Measurements from ENCODE around the gene HTT. TPM values are rescaled to one million over a fixed set of nuclear protein-coding genes. Genes with fewer than 3 reads are reported as not detected.

Gene HTT
- total RNA-seq, 1 donor from 2014 or later = 20.0 TPM

DNA sequence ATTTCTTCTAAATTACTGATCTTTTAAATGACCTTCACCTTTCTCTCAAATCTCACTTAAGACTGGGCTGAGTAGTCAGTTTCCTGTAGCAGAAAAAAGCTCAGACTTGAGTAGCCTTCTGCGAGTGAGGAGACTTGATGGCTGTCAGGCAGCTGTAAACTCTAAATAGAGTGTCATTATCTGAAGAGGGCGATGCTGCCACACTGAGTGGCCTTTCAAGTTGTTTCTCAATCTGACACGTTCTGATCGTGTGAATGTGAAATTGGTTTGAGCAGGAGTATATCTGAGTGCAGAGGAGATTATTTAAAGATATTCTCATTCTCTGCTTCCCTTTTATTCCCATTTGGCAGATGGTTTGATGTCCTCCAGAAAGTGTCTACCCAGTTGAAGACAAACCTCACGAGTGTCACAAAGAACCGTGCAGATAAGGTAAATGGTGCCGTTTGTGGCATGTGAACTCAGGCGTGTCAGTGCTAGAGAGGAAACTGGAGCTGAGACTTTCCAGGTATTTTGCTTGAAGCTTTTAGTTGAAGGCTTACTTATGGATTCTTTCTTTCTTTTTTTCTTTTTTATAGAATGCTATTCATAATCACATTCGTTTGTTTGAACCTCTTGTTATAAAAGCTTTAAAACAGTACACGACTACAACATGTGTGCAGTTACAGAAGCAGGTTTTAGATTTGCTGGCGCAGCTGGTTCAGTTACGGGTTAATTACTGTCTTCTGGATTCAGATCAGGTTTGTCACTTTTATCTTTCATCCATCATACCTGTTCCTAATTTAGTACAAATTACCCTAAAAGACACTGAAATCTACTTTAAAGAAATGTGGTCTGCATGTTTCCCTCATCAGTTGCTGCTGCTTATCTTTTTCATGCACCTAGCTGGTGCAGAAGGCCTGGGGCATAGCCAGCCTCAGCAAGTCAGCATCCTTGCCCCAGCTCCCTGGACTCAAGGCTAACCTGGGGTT lies 100.2 kb downstream of the HTT start:
- H3K4me1 ChIP-seq = peaks cover 7% of the 10 kb centered on the region
- H3K9me3 ChIP-seq (replicated peaks) = no peaks in the 10 kb centered on the region
- peaks cover 75% of the 10 kb centered on the region for H3K36me3 ChIP-seq
- H3K4me3 ChIP-seq = no peak overlapping the region
- TF ChIP-seq, protein P1, sequence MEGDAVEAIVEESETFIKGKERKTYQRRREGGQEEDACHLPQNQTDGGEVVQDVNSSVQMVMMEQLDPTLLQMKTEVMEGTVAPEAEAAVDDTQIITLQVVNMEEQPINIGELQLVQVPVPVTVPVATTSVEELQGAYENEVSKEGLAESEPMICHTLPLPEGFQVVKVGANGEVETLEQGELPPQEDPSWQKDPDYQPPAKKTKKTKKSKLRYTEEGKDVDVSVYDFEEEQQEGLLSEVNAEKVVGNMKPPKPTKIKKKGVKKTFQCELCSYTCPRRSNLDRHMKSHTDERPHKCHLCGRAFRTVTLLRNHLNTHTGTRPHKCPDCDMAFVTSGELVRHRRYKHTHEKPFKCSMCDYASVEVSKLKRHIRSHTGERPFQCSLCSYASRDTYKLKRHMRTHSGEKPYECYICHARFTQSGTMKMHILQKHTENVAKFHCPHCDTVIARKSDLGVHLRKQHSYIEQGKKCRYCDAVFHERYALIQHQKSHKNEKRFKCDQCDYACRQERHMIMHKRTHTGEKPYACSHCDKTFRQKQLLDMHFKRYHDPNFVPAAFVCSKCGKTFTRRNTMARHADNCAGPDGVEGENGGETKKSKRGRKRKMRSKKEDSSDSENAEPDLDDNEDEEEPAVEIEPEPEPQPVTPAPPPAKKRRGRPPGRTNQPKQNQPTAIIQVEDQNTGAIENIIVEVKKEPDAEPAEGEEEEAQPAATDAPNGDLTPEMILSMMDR (IDR thresholded peaks at IDR 0.05; ENCODE audit: borderline replicate concordance) = no peak
- DNase-seq = no peak
- intact Hi-C loops (cut with micrococcal nuclease) = no loop called here
- no peak overlapping the region for H3K27ac ChIP-seq (replicated peaks)
- no peaks in the 10 kb centered on the region for H3K27me3 ChIP-seq (ENCODE audit: low read depth)

DNA sequence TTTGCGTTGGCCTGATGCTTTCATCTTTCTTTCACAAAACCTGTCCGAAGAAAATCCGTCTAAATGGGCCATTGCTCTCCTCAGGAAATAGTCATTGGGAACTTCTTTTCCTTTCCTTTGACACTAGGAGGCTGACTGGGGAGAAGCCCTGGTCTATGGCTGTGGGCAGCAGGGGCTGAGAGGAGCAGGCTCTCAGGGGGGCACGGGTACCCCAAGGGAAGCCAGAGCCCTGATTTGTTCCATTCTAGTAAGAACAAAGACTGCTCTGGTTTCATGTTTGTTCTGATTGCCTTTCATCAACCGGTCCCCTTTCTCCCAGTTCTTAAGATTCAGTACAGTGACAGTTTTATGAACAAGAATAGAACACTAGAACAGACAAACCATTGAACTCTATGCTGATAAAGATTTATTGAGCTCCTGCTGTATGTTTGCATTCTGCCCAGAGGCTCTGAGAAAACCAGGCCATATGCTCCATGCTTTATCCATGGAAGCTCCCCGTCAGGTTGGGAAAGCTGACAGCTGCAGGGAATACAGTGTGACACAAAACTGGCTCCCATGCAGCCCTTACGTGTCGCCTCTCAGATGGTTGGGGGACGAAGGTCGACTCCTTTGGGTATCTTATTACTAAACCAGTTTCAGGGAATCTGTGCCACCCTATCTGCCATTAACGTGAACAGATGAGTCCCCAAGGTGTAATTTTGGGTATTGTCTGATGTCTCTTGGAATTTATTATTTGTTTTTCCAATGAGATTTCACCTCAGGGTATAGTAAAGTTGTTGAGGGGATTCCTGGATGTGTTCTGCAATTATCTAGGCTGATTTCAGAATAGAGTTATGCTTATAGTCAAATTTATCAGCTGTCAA lies 102.1 kb downstream of the HTT start:
- TF ChIP-seq, protein P1 (IDR thresholded peaks at IDR 0.05; ENCODE audit: borderline replicate concordance) = no peak
- H3K9me3 ChIP-seq (replicated peaks) = no peaks in the 10 kb centered on the region
- H3K36me3 ChIP-seq = peaks cover 86% of the 10 kb centered on the region
- DNase-seq = no peak
- intact Hi-C loops (cut with micrococcal nuclease) = no loop called here
- no peak overlapping the region for H3K4me3 ChIP-seq
- H3K27me3 ChIP-seq (ENCODE audit: low read depth) = no peaks in the 10 kb centered on the region
- H3K27ac ChIP-seq (replicated peaks) = no peak overlapping the region
- peaks cover 7% of the 10 kb centered on the region for H3K4me1 ChIP-seq

DNA sequence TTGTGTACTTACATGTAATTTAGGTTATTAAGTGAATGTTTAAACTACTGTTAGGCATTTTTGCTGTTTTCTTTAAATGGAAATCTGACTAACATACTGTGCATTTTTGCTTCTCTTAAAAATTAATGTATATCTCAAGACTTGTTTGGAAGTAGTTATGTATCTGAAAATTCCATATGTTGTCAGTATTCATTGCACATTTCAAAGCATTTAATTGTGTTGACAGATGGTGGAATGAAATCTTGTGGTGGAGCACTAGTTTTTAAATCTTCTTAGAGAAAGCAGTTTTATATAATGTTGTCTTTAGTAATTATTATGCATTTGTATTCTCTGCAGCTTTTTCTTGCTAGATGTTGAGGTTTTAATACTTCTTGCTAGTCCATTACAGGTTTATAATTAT lies 102.9 kb downstream of the HTT start:
- intact Hi-C loops (cut with micrococcal nuclease) = no loop called here

DNA sequence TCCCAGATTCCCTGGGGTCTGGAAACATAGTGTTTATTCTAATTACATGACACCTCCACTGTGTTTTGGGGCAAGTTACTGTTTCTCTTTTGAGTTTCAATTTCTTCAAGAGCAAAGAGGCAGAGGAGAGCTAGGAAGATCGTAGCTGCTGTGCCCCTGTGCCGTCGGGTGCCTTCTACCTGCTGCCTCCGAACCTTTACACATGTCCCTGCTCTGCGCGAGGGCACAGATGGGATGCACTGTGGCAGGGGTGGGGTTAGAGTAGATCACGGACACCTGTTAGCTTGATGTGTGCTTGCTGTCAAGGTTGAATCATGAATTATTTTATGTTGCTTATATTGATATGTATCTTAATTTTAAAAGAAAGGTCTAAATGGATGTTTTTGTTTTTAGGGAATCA lies 103.4 kb downstream of the HTT start:
- no peak overlapping the region for H3K27ac ChIP-seq (replicated peaks)
- no peak for DNase-seq
- peaks cover 7% of the 10 kb centered on the region for H3K4me1 ChIP-seq
- intact Hi-C loops (cut with micrococcal nuclease) = no loop called here
- no peak overlapping the region for H3K4me3 ChIP-seq
- H3K9me3 ChIP-seq (replicated peaks) = no peaks in the 10 kb centered on the region
- peaks cover 86% of the 10 kb centered on the region for H3K36me3 ChIP-seq
- TF ChIP-seq, protein P1 (IDR thresholded peaks at IDR 0.05; ENCODE audit: borderline replicate concordance) = no peak
- H3K27me3 ChIP-seq (ENCODE audit: low read depth) = no peaks in the 10 kb centered on the region

More for the DNA sequence above, 102.9 kb downstream of the HTT start:
- Histone ChIP-seq H3K9me3 (replicated peaks) (no peaks in the 10 kb centered on the region), H3K4me1 (peaks cover 7% of the 10 kb centered on the region), H3K27ac (replicated peaks) (no peak overlapping the region), H3K27me3 (ENCODE audit: low read depth) (no peaks in the 10 kb centered on the region), H3K4me3 (no peak overlapping the region), H3K36me3 (peaks cover 86% of the 10 kb centered on the region)
- TF ChIP-seq, protein P1 (IDR thresholded peaks at IDR 0.05; ENCODE audit: borderline replicate concordance) = no peak
- DNase-seq = no peak

DNA sequence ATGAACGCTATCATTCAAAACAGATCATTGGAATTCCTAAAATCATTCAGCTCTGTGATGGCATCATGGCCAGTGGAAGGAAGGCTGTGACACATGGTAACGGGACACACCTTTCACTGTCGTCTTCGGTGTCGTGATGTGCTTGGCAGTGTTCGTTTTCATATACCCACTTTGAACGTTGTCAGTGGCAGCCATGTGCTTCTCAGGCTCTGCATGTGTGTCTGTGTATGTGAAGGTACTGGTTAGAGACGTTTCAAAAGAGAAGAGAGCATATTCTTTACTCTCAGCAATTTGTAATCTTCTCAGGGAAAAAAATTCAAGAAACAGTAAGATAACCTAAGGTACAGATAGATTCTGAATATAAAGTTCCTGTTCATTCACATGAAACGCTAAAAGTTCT lies 103.9 kb downstream of the HTT start:
- Histone ChIP-seq H3K27ac (replicated peaks) (no peak overlapping the region), H3K9me3 (replicated peaks) (no peaks in the 10 kb centered on the region), H3K4me1 (peaks cover 7% of the 10 kb centered on the region), H3K4me3 (no peak overlapping the region), H3K36me3 (peaks cover 86% of the 10 kb centered on the region), H3K27me3 (ENCODE audit: low read depth) (no peaks in the 10 kb centered on the region)
- intact Hi-C loops (cut with micrococcal nuclease) = no loop called here
- DNase-seq = no peak
- TF ChIP-seq, protein P1 (IDR thresholded peaks at IDR 0.05; ENCODE audit: borderline replicate concordance) = no peak
